Tibial nerve (tissue), 4 donors: ENCODE measurements around the gene TCF7L1.

ENCODE experiments used
- EP300 ChIP-seq, 2 donors: sonication (generic); formaldehyde crosslinking; IDR thresholded peaks; one replicate each; pipeline ENCODE4 v1.6.1; 2017; ENCODE audit warnings: antibody characterized with exemption in 2 of 2, mild to moderate bottlenecking in 1 of 2
- TF ChIP-seq, protein P1 (sequence below), 5 experiments: fragments of 200-600 bp in 3 of 5; fragments of 450-650 bp in 2 of 5; sonication (generic) in 3 of 5; IDR thresholded peaks; one replicate each; pipeline ENCODE4 v1.5.1; 2016 to 2019; ENCODE audit warnings: antibody characterized with exemption in 5 of 5, mild to moderate bottlenecking in 3 of 5, moderate library complexity in 2 of 5

DNA sequence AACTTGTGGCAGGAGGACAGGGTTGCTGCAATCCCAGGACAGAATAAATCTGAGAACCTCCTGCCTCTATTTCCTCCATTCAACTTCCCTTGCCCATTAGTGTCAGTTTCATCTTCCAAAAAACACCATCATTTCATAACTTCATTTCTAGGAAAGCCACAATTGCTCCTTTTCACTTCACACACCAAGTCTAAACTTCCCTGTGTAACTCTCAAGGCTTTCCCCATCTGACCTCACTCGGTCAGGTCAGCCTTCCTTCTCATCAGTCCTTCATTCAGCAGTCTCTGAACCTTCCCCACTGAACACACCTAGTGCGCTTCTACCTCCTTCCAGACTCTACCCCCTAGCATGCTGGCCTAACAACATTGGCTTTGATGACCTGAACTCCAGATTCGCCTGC, 35.8 kb downstream of the TCF7L1 start:
- TF ChIP-seq, protein P1, sequence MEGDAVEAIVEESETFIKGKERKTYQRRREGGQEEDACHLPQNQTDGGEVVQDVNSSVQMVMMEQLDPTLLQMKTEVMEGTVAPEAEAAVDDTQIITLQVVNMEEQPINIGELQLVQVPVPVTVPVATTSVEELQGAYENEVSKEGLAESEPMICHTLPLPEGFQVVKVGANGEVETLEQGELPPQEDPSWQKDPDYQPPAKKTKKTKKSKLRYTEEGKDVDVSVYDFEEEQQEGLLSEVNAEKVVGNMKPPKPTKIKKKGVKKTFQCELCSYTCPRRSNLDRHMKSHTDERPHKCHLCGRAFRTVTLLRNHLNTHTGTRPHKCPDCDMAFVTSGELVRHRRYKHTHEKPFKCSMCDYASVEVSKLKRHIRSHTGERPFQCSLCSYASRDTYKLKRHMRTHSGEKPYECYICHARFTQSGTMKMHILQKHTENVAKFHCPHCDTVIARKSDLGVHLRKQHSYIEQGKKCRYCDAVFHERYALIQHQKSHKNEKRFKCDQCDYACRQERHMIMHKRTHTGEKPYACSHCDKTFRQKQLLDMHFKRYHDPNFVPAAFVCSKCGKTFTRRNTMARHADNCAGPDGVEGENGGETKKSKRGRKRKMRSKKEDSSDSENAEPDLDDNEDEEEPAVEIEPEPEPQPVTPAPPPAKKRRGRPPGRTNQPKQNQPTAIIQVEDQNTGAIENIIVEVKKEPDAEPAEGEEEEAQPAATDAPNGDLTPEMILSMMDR (IDR thresholded peaks at IDR 0.05): no peak
- TF ChIP-seq EP300 (IDR thresholded peaks at IDR 0.05): no peak
